ENCODE data around the gene PCGF1.
A peak's percentile ranks its signal among the peaks of the same experiment; 100 is the strongest.

Gene PCGF1

DNA sequence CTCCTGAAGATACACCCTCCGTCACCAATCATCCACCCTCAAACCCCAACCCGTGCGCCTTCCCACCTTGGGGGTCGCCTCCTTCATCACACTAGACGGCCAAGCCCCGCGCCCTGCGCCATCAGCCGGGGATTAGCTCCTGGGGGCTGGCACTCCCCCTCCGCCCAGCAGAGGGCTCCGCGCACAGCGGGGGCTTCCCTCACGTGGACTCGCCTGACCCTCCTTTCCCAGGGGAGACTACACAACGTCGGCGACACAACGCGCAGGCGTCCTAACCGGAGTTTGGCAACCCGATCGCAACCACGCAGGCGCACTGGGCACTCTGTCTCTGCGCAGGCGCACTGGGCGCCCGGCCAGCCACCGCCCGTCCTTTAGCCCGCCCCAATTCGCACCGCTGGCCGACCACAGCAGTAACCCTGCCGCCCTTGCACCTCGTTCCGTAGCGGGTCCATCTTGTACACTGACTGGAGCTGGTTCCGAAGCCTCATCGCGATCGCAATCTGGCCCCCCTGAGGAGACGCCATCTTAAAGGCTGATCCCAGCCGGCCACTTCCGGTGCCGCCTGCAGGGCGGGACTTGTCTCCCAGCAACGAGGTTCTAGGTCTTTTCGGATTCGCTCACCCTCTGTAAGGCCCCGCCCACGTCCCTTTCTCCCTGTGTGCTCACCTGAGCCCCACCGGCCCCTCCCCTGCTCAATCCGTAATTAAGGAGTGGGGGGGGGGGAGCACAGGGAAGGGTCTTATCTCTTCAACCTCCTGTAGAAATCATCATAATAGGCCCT, at the start of gene PCGF1:
Gene PCGF1, minus strand, starts transcription at position 551 of the 781 bp plus-strand sequence. Its CDS starts 27 bp downstream, at position 524.
- peak; percentile 100 for DNase-seq

DNA sequence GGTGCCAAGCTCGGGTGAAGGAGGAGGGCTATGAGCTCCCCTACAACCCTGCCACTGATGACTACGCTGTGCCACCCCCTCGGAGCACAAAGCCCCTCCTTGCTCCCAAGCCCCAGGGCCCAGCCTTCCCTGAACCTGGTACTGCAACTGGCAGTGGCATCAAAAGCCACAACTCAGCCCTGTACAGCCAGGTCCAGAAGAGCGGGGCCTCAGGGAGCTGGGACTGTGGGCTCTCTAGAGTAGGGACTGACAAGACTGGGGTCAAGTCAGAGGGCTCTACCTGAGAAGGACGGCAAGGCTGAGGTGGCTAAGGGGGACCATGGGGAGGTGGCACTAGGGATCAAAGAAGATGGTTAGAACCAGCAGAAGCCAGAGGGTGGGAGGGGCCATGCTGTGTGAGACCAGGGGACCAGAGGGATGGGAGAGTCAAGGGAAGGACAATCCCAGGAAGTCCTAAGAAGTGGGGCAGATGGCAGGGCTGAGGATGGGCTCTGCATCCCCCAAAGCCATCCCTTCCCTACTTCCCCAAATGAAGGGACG, 49.4 kb upstream of the PCGF1 start:
- no peak for DNase-seq

- DNase-seq, result no peak
These were observed 48.7 kb upstream of the PCGF1 start for GRCh38 chr2:74556159-74556558.

DNA sequence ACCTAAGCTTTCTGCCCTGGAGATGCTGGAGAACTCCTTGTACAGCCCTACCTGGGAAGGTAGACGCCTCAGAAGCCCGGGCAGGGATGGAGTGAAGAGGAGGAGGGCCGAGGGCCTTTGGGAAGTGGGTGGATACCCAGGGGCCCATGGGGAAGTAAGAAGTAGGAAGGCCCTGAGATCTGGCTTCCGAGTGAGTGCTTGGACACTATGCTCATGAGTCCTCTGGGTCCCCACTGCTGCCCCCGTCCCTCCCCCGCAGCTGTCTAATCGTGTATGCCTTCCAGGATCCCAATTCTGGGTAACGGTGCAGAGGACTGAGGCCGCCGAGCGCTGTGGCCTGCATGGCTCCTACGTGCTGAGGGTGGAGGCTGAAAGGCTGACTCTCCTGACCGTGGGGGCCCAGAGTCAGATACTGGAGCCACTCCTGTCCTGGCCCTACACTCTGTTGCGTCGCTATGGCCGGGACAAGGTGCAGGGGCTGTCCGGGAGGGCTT, 48.2 kb upstream of the PCGF1 start:
- no peak for DNase-seq

- DNase-seq, result peak; percentile 66
These were observed 47.5 kb upstream of the PCGF1 start for GRCh38 chr2:74554820-74555531.

DNA sequence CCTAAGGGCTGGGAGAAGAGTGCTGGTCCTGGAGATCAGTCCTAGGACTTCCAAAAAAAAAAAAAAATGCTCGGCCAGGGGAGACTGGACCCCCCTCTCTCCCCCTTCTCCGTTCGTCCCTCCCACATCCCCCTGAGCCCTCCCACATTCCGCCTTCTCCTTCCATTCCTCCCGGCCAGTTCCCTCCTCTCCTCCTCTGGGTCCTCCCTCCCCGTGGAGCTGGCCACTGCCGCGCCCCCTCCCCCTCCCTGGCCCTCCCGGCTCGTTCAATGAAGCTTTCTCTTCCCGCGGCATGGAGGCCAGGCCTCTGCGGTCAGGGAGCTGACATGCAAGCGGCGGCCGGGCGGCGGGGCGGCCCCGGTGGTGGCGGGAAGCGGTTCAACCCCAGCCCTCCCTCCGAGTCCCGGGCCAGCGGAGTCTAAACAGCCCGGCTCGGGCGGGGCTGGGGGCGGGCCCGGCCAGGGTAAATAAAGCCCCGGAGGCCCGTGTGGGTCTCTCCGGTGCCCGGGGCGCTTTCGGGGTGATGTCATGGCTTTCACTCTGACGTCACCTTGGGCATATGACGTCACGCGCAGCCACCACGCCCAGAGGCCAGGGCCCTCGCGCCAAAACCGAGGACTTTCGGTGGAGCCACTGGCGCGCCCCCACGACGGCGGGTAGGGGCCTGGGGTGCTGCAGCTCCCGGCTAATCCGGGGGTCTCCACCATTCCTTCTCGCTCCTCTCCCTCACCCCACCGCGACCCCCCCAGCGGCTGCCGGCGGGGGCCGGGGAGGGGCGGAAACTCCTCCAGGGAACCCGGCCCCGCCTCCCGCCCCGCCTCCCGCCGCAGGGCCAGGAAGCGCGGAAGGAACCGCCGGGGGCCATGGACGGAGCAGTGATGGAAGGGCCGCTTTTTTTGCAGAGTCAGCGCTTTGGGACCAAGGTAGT, 46.7 kb upstream of the PCGF1 start, which contains the start of the genes DOK1 and LOXL3:
Gene DOK1, plus strand, starts transcription at position 829 of the 928 bp plus-strand sequence. Its CDS starts 35 bp downstream, at position 864.
Gene LOXL3, minus strand, starts transcription at position 51 of the 928 bp plus-strand sequence. CDS start 1,308 bp downstream, outside the sequence.
- DNase-seq, result peak; percentile 91

- no peak for DNase-seq
These were observed 45.7 kb upstream of the PCGF1 start for GRCh38 chr2:74552914-74553811.

- DNase-seq, result no peak
These were observed 44.7 kb upstream of the PCGF1 start for GRCh38 chr2:74551942-74552913.

GRCh38 chr2:74551530-74551929, 44.0 kb upstream of the PCGF1 start:
- DNase-seq, result no peak

DNA sequence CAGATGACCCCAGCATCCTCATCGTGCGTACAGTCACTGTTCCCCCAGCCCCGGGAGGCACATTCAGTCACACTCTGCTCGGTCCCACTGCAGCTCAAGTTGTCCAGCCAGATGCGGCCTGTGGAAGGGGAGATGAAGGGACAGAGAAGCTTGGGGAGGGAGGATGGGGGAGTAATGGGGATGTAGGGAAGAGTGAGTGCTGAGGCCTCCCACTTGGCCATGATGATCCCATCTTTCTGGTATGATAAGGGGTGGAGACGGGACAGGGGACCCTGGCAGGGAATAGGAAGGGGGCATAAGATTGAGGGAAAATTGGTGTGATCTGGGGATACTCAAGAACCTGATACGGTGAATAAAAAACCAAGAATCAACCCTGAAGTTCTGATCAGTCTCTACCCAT, 42.7 kb upstream of the PCGF1 start:
- DNase-seq, result no peak

DNA sequence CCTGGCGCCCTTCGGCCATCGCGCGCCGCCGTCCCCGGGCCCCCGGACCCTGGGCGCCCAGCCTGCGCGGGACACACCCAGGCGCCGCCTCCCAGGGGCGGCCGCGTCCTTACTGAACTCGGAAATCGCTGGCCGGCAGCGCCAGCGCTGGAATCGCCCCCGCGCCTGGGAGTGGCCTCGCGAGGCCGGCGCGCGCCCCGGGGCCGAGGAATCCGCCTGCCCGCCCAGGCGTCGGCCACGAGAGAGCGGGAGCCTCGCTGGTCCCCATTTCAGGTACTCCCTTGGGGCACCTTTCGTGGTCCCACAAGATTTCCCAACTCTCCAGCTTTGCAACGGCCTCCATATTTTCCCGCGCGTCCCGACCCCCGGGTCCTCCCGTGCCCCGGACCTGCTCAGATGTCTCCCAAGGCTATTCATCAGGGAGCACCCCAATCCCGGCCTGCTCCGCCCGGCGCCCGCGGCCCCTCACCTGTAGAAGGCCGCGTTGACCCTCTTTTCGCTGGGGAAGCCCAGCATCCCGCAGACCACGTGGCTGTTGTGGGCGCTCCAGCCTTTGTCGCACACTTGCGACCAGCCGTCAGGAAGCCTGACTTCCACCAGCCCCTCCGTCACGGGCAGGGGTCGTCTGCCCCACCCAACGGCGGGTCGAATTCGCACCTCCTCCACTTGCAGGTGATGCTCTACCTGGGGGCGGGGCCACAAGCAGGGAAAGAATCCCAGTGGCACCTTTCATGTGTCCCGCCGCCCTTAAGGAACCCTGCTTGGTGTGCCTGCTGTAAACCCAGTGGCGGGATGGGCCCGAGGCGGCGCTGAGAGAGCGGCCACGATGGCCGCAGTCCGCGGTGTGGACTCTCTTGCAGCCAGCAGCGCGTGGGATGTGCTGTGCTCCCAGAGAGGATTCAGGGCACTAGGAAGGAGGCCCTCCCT, 41.7 kb upstream of the PCGF1 start:
- DNase-seq, result peak; percentile 57

DNA sequence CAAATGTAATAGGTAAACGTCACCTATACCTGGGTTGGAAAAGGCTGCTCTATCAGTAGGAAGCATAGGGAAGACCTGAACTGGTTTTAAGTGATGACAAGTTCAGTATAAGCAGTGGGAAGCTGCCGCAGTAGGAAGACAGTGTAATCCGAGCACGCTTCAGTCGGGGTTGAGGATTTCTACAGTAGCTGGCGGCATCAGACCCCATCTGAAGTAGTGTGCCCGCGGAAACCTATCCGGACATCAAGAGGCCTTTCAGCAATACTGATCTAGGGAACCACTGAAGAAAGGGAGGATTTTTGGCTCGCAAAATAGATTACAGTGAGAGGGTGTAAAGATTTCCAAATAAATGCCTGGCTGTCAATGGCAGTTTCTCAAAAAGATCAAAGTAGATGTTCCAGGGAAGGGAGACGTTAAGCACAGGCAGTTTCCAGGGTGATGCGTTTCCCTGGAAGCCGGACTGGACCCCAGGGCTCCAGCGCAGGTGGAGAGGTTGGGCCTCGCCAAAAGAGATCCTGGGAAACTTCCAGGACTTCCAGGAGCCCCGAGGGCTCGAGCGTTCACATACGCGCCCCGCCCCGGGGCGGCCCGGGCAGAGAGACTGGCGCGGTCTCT, 40.9 kb upstream of the PCGF1 start:
- no peak for DNase-seq

DNA sequence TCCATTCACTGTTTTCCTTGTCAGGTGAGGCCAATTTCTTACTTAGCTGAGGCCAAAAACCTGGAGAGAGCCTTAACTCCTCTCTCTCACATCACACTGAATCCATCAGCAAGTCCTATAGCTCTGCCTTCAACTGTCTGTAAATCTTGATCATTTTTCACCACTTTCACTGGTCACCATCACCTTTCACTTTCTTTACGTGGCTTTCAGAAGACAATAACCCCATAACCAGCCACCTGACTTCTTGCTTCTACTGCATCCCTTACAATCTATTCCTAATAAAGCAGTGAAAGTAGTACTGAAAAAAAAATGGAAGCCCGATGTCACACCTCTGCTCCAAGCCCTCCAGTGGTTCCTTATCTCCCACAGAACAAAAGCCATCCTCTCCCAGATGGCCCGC, 38.5 kb upstream of the PCGF1 start:
- no peak for DNase-seq

DNA sequence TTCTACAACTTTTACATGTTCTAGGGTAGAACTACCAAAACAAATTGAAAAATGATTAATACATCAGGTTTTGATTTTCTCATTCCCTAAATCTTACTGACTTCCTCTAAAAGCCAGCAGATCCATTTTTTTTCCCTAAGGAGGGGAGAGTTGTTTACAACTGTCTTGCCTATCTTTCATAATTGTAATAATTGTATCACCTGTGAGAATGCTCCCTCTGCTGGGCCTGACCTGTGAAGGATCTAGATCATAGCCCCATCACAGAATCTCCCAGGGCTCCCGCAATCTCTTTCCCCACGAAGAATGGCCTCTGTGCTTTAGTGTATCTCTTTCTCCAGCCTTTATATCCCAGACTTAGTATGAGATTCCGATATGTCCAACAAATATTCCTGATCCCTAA, 37.1 kb upstream of the PCGF1 start:
- DNase-seq, result no peak

GRCh38 chr2:74542978-74543377, 35.5 kb upstream of the PCGF1 start:
- DNase-seq, result no peak

GRCh38 chr2:74540291-74540690, 32.8 kb upstream of the PCGF1 start:
- DNase-seq, result no peak

- DNase-seq, result no peak
These were observed 31.4 kb upstream of the PCGF1 start for GRCh38 chr2:74538881-74539339.

GRCh38 chr2:74537140-74537539, 29.6 kb upstream of the PCGF1 start:
- DNase-seq, result no peak
